ENCODE measurements around the gene RNF145.
"Not testable (repeated sequence)": the region's sequence is repeated elsewhere in the genome, so short reads cannot be mapped to it uniquely, and the experiment has no call there.

Gene RNF145

DNA sequence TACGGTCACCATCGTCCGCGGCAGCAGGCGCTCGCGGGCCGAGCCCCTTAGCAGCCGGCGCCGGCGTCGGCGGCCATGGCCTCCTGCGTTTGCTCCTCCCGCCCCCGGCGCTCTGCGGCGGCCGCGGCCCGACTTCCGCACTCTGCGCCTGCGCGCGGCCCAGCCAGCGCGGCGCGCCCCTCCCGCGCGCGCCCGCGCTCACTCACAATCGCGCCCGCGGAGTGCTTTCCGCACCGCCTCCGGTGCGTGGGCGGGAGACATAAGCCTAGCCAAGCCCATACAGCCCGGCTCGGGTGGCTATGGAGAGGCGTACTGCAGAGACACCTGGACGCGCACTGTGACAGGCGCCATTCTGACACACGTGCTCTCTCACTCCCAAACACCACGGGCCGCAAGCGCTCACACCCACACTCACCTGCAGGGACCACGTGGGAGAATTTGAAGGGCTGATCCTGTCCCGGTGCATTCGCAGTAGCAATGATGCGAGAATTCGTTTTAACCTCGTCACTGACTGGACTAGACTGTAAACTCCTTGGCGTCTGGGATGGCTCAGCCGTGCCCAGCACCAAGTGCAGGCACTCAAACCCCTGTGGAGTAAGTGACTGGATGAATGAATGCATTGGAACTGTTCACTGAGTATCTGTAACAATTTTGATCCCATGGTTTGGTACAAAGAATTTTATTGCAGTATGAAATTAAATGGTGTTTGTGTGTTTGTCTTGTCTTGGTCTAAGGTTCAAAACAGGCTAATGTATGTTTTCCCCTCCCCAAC lies at the start of gene RNF145:
Gene RNF145, minus strand, starts transcription at position 116 of the 772 bp plus-strand sequence. CDS start 5,936 bp downstream, outside the sequence.
- DNase-seq (ENCODE audit: low read depth in 3 of 3): peak; percentile 93 to 97 (median 96)

DNA sequence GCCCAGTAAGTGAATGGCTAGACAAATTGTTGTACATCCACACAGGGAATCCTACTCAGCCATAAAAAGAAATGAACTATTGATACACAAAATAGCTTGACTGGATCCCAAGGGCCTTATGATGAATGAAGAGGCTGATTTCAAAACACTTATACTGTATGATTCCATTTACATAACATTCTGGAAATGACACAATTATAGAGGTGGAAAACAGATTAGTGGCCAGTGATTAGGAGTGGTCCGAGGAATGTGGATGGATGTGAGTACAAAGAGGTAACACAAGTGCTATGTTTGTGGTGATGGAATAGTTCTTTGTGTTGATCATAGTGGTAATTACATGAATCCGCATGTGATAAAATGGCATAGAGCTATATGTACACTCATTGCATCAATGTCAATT lies 49.0 kb upstream of the RNF145 start:
- no peak for DNase-seq (ENCODE audit: low read depth in 3 of 3)

GRCh38 chr5:159257629-159258283 lies 48.4 kb upstream of the RNF145 start:
- no peak for DNase-seq (ENCODE audit: low read depth in 3 of 3)

DNA sequence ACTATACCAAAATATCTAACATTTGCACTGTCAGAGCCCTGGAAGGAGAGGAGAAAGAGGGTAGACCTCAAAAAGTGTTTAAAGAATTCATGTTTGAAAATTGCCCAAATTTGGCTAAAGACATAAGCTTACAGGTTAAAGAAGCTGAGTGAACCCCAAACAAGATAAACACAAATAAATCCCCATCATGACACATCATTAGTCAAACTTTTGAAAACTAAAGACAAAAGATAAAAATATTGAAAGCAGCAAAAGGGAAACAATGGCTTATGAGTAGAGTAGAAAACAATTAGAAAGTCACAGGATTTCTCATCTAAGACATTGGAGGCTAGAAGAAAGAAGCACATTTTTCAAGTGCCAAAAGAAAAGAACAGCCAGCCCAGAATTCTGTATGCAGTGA lies 47.7 kb upstream of the RNF145 start:
- no peak for DNase-seq (ENCODE audit: low read depth in 3 of 3)

- DNase-seq (ENCODE audit: low read depth in 3 of 3): no peak
Measured at GRCh38 chr5:159252195-159252594, 42.8 kb upstream of the RNF145 start.

DNA sequence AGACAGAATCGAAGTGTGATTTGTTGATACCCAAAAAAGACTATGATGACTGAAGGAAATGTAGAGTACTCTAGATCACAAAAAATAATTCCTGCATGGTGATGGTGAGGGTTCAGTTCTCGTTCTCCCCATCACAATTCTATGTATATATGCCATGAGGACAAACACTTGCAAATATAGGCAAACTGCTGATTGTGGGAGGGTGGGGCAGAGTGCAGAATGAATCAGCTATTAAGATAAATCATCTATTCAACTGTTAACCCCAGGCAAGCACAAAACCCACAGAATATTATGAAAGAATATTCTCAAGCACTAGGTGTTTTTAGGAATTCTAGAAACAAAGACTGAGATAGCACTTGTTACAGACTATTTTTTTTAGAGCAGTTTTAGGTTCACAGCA lies 39.8 kb upstream of the RNF145 start:
- DNase-seq (ENCODE audit: low read depth in 3 of 3): no peak

DNA sequence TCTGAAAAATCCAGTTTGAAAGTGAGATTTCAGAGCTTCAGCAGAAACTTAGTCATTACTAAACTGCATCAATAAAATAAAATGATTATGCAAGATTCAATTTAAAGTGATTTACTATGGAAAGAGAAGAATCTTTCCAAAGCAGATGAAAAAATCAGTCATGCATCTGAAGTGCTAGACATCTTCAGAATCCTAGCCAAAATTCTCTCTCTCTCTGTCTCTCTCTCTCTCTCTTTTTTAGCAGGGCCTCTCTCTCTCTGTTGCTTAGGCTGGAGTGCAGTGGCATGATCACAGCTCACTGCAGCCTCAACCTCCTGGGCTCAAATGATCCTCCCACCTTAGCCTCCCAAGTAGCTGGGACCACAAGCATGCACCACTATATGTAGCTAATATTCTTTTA lies 35.5 kb upstream of the RNF145 start:
- no peak for DNase-seq (ENCODE audit: low read depth in 3 of 3)

DNA sequence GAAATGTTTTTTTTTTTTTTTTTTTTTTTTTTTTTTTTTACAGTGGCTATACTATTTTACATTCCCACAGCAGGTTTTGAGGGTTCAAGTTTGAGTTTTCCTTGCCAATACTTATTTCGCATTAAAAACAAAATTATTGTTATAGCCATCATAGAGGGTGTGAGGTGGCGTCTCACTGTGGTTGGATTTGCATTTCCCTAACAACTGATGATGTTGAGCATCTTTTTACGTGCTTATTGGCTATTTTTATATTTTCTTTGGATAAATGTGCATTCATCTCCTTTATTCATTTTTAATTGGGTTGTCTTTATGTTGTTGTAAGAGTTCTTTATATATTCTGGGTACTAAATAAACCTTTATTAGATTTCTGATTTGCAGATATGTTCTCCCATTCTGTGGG lies 34.8 kb upstream of the RNF145 start:
- DNase-seq (ENCODE audit: low read depth in 3 of 3): no peak

DNA sequence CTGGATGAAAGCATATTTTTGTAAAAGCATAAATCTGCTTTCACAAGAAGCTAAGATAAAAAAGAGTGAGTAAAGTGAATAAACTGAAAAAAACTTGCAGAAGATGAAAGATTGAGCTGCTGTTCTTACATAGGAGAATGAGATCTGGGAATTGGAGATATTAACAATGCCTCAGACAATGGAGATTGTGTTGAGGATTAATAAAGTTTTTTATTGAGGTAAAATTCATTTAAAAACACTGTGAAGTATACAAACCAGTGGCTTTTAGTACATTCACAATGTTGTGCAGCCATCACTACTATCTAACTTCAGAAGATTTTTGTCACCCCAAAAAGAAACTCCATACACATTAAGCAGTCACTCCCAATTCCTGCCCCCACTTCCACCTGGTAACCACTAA lies 34.0 kb upstream of the RNF145 start:
- DNase-seq (ENCODE audit: low read depth in 3 of 3): no peak

DNA sequence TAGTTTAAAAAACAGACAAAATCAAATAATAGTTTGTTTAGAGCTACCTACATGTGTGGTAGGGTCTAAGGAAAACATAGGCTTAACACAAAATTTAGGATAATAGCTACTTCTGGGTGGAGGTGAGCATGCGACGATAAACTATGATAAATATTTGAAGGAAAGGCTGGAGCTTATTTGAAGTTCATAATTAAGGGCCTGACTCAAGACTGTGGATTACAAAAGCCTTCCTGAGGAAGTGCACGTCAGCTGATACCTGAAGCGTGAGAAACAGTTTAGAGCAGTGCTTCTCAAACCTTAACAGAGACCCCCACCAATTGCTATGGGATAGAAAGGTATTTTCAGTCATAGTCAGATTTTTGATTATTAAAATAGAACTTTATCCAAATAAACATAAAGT lies 33.3 kb upstream of the RNF145 start:
- no peak for DNase-seq (ENCODE audit: low read depth in 3 of 3)

- no peak for DNase-seq (ENCODE audit: low read depth in 3 of 3)
Measured at GRCh38 chr5:159241946-159242552, 32.7 kb upstream of the RNF145 start.

GRCh38 chr5:159240301-159240870 lies 31.0 kb upstream of the RNF145 start:
- DNase-seq (ENCODE audit: low read depth in 3 of 3): no peak

DNA sequence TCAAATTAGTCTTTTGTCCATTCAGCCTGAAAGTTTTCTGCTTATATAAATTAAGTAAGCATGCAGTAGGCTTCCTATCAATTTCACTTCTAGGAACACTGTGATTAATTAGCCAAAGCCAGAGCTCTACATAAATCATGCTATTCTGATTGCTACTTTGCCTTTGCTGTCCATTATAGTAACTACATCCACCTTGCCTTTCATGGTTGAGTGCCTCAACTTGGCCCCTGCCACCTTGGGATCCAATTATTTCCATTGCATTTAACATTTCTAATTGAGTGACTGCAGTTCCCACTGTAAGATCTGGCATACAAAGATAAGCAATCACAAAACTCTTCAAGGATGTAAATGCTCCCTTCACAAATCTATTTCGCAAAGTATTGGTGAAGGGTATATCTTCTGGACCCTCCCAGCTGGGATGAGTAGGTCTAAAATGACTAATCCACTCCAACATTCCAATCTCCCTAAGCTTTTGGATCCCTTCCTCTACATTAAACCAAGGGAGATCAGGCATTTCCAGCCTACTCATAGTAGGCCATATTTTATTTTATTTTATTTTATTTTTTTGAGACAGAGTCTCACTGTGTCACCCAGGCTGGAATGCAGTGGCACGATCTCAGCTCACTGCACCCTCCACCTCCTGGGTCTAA lies 26.6 kb upstream of the RNF145 start:
- DNase-seq (ENCODE audit: low read depth in 3 of 3): not testable (repeated sequence)

- no peak for DNase-seq (ENCODE audit: low read depth in 3 of 3)
Measured at GRCh38 chr5:159231167-159231566, 21.8 kb upstream of the RNF145 start.

- DNase-seq (ENCODE audit: low read depth in 3 of 3): no peak
Measured at GRCh38 chr5:159230657-159231056, 21.3 kb upstream of the RNF145 start.

GRCh38 chr5:159228097-159228496 lies 18.7 kb upstream of the RNF145 start:
- DNase-seq (ENCODE audit: low read depth in 3 of 3): not testable (repeated sequence)

- DNase-seq (ENCODE audit: low read depth in 3 of 3): no peak
Measured at GRCh38 chr5:159227452-159227851, 18.1 kb upstream of the RNF145 start.

DNA sequence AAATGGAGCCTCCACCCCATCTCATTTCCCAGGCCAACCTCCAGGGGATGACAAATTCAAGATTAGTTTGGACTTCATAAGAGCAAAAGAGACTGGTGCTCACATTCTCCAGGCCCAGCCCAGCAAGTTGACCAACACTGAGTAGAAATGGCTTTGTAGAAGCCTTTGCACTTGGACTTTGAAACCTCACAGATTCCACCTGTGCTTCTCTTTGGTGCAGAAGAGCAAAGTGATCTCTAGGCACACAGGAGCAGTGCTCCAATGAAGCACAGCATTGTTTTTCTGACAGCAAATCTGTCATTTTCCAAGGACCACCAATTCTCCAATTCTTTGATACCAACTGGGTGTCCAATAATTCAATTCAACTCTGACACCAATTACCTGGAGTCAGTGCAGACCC lies 17.1 kb upstream of the RNF145 start:
- no peak for DNase-seq (ENCODE audit: low read depth in 3 of 3)

GRCh38 chr5:159224471-159224870 lies 15.1 kb upstream of the RNF145 start:
- no peak for DNase-seq (ENCODE audit: low read depth in 3 of 3)

GRCh38 chr5:159223469-159223868 lies 14.1 kb upstream of the RNF145 start:
- DNase-seq (ENCODE audit: low read depth in 3 of 3): no peak

DNA sequence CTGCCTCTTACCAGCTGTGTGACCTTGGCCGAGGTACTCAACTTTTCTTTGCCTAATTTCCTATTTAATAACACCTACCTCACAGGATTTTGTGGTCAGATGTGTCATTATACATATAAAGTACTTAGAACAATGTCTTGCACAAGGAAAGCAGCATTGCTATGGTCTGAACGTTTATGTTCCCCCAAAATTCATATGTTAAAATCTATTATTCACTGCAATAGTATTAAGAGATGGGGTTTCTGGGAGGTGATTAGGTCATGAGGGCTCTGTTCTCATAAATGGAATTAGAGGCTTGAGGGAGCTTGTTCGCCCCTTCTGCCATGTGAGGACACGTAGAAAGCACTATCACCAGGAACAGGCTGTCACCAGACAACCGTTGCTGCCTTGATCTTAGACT lies 10.9 kb upstream of the RNF145 start:
- DNase-seq (ENCODE audit: low read depth in 3 of 3): no peak

- DNase-seq (ENCODE audit: low read depth in 3 of 3): no peak
Measured at GRCh38 chr5:159218595-159219023, 9.3 kb upstream of the RNF145 start.

Data from stimulated activated CD4-positive, alpha-beta T cell treated with anti-CD3 and anti-CD28 coated beads, TNF-alpha, amount 100 ng/mL, for 4 hours (primary cell).